Nephron progenitor cell (in vitro differentiated cells): ENCODE results near the gene ELOB.

Experiments
- DNase-seq: peaks from one replicate; pipeline ENCODE4 v3.0.0; 2021
- H3K27ac Mint-ChIP-seq: 2 replicates; pipeline ENCODE4 v1.8.0; 2021; ENCODE audit warnings: mild to moderate bottlenecking, moderate library complexity, mixed read lengths
- H3K27me3 Mint-ChIP-seq: 2 replicates; pipeline ENCODE4 v1.8.0; 2021; ENCODE audit warnings: mild to moderate bottlenecking, low read depth, mixed read lengths; ENCODE audit not compliant: poor library complexity
- H3K36me3 Mint-ChIP-seq: 2 replicates; pipeline ENCODE4 v1.8.0; 2021; ENCODE audit warnings: low read depth, mixed read lengths
- H3K4me1 Mint-ChIP-seq: 2 replicates; pipeline ENCODE4 v1.8.0; 2021; ENCODE audit warnings: mixed read lengths
- H3K4me3 Mint-ChIP-seq: 2 replicates; pipeline ENCODE4 v1.8.0; 2021; ENCODE audit warnings: mild to moderate bottlenecking, moderate library complexity, mixed read lengths
- H3K9me3 Mint-ChIP-seq: 2 replicates; pipeline ENCODE4 v1.8.0; 2021; ENCODE audit warnings: mild to moderate bottlenecking, moderate library complexity, mixed read lengths
- CTCF ChIP-seq: fragments of 200-600 bp; sonication (generic); IDR thresholded peaks from 2 replicates; pipeline ENCODE4 v1.5.0; 2021; ENCODE audit warnings: antibody characterized with exemption

The ELOB gene

GRCh38 chr16:2777231-2777902 is at the start of gene ELOB:
TSS of gene ELOB (minus strand) at chr16:2777280. CDS start at chr16:2777239, 41 bp downstream.
- H3K36me3 Mint-ChIP-seq = peaks cover 11% of the 10 kb centered on the region
- DNase-seq = peak; percentile 93
- no peaks in the 10 kb centered on the region for H3K9me3 Mint-ChIP-seq
- peak within 1 kb of the TSS; percentile 95 for H3K4me3 Mint-ChIP-seq
- TF ChIP-seq CTCF = no peak
- peaks cover 43% of the 10 kb centered on the region for H3K4me1 Mint-ChIP-seq
- no peaks in the 10 kb centered on the region for H3K27me3 Mint-ChIP-seq
- peak within 1 kb of the TSS; percentile 99 for H3K27ac Mint-ChIP-seq

GRCh38 chr16:2825906-2826305 is 48.8 kb upstream of the ELOB start:
- H3K27ac Mint-ChIP-seq = no peak overlapping the region
- H3K36me3 Mint-ChIP-seq = no peaks in the 10 kb centered on the region
- DNase-seq = no peak

GRCh38 chr16:2825049-2825742 is 48.1 kb upstream of the ELOB start:
- no peak for DNase-seq
- Mint-ChIP-seq H3K27ac (no peak overlapping the region), H3K4me3 (no peak overlapping the region), H3K9me3 (no peaks in the 10 kb centered on the region), H3K4me1 (no peaks in the 10 kb centered on the region), H3K36me3 (no peaks in the 10 kb centered on the region), H3K27me3 (peaks cover 51% of the 10 kb centered on the region)
- no peak for TF ChIP-seq CTCF

More at GRCh38 chr16:2825906-2826305, 48.8 kb upstream of the ELOB start:
- no peak overlapping the region for H3K4me3 Mint-ChIP-seq
- peaks cover 51% of the 10 kb centered on the region for H3K27me3 Mint-ChIP-seq
- H3K9me3 Mint-ChIP-seq = no peaks in the 10 kb centered on the region
- no peaks in the 10 kb centered on the region for H3K4me1 Mint-ChIP-seq
- TF ChIP-seq CTCF = no peak

- DNase-seq = no peak
- Mint-ChIP-seq H3K4me3 (no peak overlapping the region), H3K27me3 (peaks cover 51% of the 10 kb centered on the region), H3K4me1 (no peaks in the 10 kb centered on the region), H3K27ac (no peak overlapping the region), H3K9me3 (no peaks in the 10 kb centered on the region), H3K36me3 (no peaks in the 10 kb centered on the region)
- TF ChIP-seq CTCF = no peak
These were observed 47.5 kb upstream of the ELOB start for GRCh38 chr16:2824626-2825025.

GRCh38 chr16:2822496-2822895 is 45.4 kb upstream of the ELOB start:
- Mint-ChIP-seq H3K4me3 (no peak overlapping the region), H3K27ac (no peak overlapping the region), H3K9me3 (no peaks in the 10 kb centered on the region), H3K27me3 (peaks cover 36% of the 10 kb centered on the region), H3K4me1 (no peaks in the 10 kb centered on the region), H3K36me3 (no peaks in the 10 kb centered on the region)
- no peak for TF ChIP-seq CTCF
- DNase-seq = no peak

- H3K9me3 Mint-ChIP-seq = no peaks in the 10 kb centered on the region
- TF ChIP-seq CTCF = no peak
- no peaks in the 10 kb centered on the region for H3K36me3 Mint-ChIP-seq
- H3K4me3 Mint-ChIP-seq = no peak overlapping the region
- peaks cover 34% of the 10 kb centered on the region for H3K27me3 Mint-ChIP-seq
- no peaks in the 10 kb centered on the region for H3K4me1 Mint-ChIP-seq
- no peak for DNase-seq
- no peak overlapping the region for H3K27ac Mint-ChIP-seq
These were observed 45.0 kb upstream of the ELOB start for GRCh38 chr16:2822158-2822495.
